K562 (cell line): ENCODE results near the gene GPR4. TPM values are rescaled to one million over a fixed set of nuclear protein-coding genes. Genes with fewer than 3 reads are reported as not detected.
A peak's percentile ranks its signal among the peaks of the same experiment; 100 is the strongest.

Experiments
- FOS ChIP-seq: IDR thresholded peaks from 3 replicates; pipeline ENCODE4 v1.6.1; 2011; ENCODE audit not compliant: insufficient read length; ENCODE audit errors: extremely low read depth
- MEF2D ChIP-seq: conservative IDR thresholded peaks from 2 replicates; pipeline ENCODE4 v1.6.1; 2016; ENCODE audit warnings: low read depth, missing genetic modification characterization, missing compliant biosample characterization
- ZBTB40 ChIP-seq, 2 experiments: fragments of 450-650 bp in 1 of 2; sonication (generic) in 1 of 2; formaldehyde crosslinking in 1 of 2; IDR thresholded peaks; 2 replicates each; pipeline versions ENCODE4 v1.7.1 to v1.9.0; 2016 to 2022; ENCODE audit warnings: inconsistent platforms in 1 of 2, mild to moderate bottlenecking in 1 of 2, missing genetic modification reagents in 1 of 2
- ZNF592 ChIP-seq: fragments of 450-650 bp; IDR thresholded peaks from 2 replicates; pipeline ENCODE4 v1.6.1; 2017; ENCODE audit warnings: antibody characterized with exemption, mild to moderate bottlenecking
- polyA plus RNA-seq, 8 experiments: library from polyadenylated mRNA; depleted of rRNA in 4 of 8; stranded (reverse) in 5 of 8; unstranded in 3 of 8; fragments of >200 nt; fragmentation: Nextera tagmentation in 2 of 8; fragmentation: Illumina TruSeq in 1 of 8; extraction: Ambion mirVana in 2 of 8; extraction: Trizol in 1 of 8; gene quantifications; 2 replicates each; pipeline versions ENCODE4 v1.2.1 to v1.2.3, GENCODE V29; 2011 to 2014; ENCODE audit warnings: inconsistent platforms in 1 of 8, missing spikeins in 1 of 8
- total RNA-seq, 7 experiments: library from RNA; depleted of rRNA in 6 of 7; stranded (reverse); fragments of >200 nt in 6 of 7; fragmentation: Illumina TruSeq in 2 of 7; extraction: Trizol in 2 of 7; gene quantifications; 2 replicates each; pipeline versions ENCODE4 v1.2.1 to v1.2.3, GENCODE V29; 2011 to 2021; ENCODE audit warnings: low replicate concordance in 1 of 7
- TF ChIP-seq, protein P1 (sequence below): sonication (generic); formaldehyde crosslinking; IDR thresholded peaks from 2 replicates; pipeline ENCODE4 v1.5.0; 2020; ENCODE audit warnings: missing genetic modification reagents
- TF ChIP-seq, protein P2 (sequence below): fragments of 250-450 bp; sonication (Bioruptor Pico); IDR thresholded peaks from 2 replicates; pipeline ENCODE4 v1.8.0; 2022; ENCODE audit warnings: inconsistent platforms, mild to moderate bottlenecking, moderate library complexity, borderline replicate concordance
- TF ChIP-seq, protein P3 (sequence below): sonication (generic); formaldehyde crosslinking; IDR thresholded peaks from 2 replicates; pipeline ENCODE4 v1.9.0; 2022; ENCODE audit warnings: mild to moderate bottlenecking, missing genetic modification reagents

Gene GPR4
- total and polyA plus RNA-seq, 9 of the 15 experiments (the other 6 are each of a cell fraction or from before 2014, with no cell fraction given), result 0.03 to 0.09 (median 0.04) TPM; not detected in 5

DNA sequence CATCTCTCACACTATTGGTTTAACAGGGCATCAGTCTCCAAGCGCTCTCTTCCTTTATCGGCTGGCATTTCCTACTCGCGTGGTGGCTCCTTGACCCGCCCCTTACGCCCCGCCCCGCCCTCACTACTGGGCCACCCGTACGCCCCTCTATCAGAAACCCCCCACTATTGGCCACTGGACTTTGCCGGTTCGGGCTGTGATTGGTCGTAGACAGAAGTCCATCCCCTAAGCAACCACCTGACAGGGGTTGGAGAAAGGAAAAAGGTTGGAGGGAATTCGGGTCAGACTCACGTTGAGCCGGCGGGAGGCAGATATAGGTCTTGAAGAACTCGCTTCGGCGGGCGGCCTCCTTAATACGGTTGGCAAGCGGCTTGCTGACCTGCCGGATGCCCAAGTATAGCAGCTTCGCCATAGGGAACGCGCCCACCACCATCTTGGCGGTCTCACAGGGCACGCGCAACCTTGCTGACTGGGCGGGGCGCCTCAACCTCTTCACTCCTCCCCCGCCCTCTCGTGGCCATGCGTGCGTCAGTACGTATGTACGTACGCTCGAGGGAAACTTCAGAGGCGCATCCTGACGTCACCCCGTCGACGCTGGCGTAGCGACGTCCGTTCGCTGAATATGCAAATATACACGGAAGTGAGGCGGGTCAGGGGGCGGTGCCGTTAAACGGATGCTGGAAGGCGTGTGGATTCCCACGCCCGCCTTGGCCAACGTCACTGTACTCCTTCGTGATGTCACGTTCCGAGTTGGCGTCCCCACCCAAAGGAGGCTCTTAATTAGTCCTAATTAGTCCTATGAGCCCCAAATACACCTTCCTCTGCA lies 17.5 kb downstream of the GPR4 start, which contains the start of gene OPA3 (continued):
- TF ChIP-seq ZBTB40 (IDR thresholded peaks at IDR 0.05), result peak; percentile 68
- no peak for TF ChIP-seq ZBTB40 (CRISPR knock-in tag; IDR thresholded peaks at IDR 0.05)
- TF ChIP-seq, protein P1, sequence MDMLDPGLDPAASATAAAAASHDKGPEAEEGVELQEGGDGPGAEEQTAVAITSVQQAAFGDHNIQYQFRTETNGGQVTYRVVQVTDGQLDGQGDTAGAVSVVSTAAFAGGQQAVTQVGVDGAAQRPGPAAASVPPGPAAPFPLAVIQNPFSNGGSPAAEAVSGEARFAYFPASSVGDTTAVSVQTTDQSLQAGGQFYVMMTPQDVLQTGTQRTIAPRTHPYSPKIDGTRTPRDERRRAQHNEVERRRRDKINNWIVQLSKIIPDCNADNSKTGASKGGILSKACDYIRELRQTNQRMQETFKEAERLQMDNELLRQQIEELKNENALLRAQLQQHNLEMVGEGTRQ, result peak; percentile 70
- no peak for TF ChIP-seq ZNF592
- no peak for TF ChIP-seq MEF2D (tag)
- TF ChIP-seq, protein P2, sequence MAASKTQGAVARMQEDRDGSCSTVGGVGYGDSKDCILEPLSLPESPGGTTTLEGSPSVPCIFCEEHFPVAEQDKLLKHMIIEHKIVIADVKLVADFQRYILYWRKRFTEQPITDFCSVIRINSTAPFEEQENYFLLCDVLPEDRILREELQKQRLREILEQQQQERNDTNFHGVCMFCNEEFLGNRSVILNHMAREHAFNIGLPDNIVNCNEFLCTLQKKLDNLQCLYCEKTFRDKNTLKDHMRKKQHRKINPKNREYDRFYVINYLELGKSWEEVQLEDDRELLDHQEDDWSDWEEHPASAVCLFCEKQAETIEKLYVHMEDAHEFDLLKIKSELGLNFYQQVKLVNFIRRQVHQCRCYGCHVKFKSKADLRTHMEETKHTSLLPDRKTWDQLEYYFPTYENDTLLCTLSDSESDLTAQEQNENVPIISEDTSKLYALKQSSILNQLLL, result no peak
- TF ChIP-seq, protein P3, sequence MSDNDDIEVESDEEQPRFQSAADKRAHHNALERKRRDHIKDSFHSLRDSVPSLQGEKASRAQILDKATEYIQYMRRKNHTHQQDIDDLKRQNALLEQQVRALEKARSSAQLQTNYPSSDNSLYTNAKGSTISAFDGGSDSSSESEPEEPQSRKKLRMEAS, result peak; percentile 90
- peak; percentile 97 for TF ChIP-seq FOS
